Fibroblast of upper back skin (primary cell): ENCODE data around the gene ABHD15.
"Not testable (repeated sequence)": the region's sequence is repeated elsewhere in the genome, so short reads cannot be mapped to it uniquely, and the experiment has no call there.

Experiments
- DNase-seq: peaks from one replicate; pipeline ENCODE4 v3.0.0-alpha.2; 2013

Gene ABHD15

GRCh38 chr17:29567554-29568330 lies 905 bp upstream of the ABHD15 start:
- DNase-seq, result no peak

DNA sequence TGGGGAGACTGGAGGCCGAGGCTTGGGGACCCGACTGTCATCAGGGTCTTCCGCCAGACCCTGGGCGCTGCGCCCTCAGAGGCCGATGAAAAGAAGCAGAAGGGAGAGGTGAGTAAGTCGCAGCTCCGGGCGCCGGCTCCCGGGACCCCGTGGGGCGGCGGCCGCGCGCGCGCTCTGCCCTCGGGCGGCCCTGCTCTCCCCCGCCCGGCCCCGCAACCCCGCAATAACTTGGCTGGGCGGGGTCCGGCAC lies 392 bp upstream of the ABHD15 start:
- no peak for DNase-seq

- no peak for DNase-seq
Observed at GRCh38 chr17:29565643-29566472, 979 bp downstream of the ABHD15 start.

GRCh38 chr17:29563816-29564215 lies 3.0 kb downstream of the ABHD15 start:
- DNase-seq, result no peak

DNA sequence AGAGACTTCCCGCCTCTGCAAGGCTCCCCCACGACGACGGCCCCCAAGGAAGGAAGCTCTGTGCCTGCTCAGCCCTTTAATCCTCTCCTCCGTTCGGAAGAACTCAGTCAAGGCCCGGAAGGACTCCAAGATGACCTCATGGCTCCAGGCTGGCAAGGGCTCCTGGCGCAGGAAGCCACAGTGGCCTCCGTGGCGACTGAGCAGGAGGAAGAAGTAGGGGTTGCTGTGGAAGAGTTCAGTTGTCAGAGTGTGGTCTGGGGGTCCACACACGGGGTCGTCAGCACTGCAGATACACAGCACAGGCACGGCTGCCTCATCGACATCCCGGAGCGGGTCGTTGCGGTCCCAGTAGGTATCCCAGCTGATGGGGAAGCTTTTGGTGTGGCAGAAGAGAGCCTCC lies 4.2 kb downstream of the ABHD15 start:
- DNase-seq, result no peak

DNA sequence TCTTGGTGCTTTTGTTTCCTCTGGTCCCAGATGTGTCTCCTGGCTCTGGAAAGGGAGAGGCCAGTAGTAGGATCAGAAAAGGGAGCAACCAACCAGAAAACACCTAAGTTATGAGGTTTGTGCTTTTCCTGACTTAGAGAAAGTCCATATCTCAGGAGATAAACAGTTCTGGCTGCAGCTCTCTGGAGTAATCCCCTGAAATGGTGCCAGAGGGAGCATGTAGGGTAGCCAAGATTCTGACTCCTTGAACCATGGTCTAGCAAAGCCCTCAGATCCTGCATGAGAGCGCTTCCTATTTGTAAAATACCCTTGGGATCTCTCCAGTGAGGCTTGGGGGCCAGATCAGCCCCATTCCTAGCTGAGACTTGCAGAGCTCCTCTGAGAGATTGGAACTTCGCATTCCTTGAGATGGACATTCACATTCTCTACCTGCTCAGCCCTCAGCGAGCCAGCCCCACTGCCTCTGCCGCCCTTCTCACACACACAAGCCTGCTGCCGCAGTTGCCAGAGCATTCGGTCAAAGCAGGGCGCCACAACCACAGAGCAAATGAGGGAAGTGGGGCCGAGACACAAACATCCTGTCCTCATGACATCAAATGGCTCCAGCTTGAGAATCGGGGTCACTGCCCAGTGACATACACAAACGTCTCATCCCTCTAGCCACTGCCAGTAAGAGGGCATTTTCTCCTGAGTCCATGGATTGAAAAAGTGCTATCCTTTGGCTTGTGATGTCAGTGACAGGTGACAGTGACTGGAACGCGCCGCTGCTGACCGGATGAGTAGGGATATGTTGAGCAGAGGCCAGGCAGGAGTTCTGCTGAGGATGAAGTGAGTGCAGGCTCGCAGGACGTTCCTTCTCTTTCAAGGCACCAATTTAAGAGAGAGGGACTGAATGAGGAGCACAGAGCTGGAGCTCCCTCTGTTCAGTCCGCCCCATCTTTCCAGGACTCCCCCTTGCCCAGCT lies 5.0 kb downstream of the ABHD15 start:
- no peak for DNase-seq

DNA sequence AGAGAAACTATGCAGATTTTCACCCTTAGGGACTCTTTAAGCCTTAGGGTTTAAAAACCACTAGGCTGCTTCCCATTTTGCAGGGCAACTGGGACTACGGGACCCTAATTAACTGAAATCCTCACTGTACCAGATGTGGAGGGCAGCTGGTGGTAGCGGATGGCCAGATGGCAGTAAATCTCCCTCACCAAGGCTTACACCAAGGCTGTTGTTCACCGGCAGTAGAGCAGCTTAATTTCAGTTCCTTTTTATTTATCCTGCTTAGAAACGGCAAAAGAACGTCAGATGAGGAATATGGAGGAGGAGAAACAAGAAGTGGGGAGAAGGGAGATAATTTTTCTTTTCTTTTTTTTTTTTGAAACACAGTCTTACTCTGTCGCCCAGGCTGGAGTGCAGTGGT lies 6.5 kb downstream of the ABHD15 start:
- DNase-seq, result no peak

- DNase-seq, result no peak
Observed at GRCh38 chr17:29559640-29560039, 7.2 kb downstream of the ABHD15 start.

GRCh38 chr17:29558139-29558538 lies 8.7 kb downstream of the ABHD15 start:
- not testable (repeated sequence) for DNase-seq

- DNase-seq, result no peak
Observed at GRCh38 chr17:29557739-29558116, 9.1 kb downstream of the ABHD15 start.

DNA sequence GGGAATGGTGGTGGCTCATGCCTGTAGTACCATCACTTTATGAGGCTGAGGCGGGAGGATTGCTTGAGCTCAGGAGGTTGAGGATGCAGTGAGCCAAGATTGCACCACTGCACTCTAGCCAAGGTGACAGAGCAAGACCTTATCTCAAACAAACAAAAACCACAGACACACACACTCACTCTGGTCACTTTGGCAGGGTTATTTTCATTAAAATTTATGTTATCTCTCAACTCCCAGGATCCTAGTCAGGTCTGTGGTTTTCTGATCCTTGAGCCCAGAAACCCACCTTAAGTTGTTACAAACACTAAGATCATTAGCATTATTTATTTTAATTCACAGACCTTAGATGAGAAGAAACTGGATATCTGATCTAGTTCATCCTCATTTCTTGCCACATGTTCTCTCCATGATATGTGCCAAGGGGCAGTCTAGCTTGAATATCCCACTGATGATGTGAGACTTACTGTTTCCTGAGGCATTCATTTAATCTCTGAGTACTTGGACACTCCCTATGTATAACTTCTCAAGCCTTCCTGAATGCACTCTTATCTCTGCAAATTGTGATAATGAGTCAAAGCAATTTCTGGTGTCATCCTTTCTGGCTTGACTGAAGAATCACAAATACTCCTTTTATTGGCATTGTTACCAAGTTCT lies 9.6 kb downstream of the ABHD15 start:
- DNase-seq, result no peak

- no peak for DNase-seq
Observed at GRCh38 chr17:29555840-29556239, 11.0 kb downstream of the ABHD15 start.

DNA sequence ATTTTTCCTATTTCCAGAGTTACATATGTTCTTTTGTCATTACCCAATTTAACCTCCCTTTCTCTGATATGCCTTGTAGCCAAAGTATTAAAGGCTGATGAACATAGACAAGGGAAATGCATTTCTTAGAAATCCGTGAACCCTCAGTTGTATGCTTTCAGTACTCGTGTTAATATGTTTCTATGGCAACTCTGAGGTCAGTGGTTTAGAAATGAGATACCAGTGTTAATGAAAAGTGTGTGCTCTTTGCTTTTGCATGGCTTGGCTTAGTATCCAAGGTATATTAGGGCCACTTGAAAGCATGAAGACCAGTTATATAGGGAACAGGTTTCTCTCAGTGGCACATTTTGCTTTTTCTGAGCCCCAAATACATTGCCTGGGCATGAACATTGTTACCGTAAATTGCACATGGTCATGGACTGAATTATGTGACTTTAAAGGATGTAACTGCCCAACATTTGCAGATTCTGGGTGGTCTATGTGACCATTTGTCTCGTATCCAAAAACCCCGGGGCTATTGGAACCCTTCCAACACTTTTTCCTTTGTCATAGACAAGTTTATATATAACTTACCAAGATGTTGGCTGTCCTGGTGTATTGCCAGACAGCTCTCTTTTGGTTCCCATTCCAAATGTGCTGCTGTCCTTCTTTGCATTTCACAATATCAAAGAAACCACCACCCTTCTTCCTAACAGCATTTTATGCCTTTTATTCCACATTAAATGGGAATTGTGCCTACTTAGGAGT lies 17.5 kb downstream of the ABHD15 start:
- DNase-seq, result no peak

DNA sequence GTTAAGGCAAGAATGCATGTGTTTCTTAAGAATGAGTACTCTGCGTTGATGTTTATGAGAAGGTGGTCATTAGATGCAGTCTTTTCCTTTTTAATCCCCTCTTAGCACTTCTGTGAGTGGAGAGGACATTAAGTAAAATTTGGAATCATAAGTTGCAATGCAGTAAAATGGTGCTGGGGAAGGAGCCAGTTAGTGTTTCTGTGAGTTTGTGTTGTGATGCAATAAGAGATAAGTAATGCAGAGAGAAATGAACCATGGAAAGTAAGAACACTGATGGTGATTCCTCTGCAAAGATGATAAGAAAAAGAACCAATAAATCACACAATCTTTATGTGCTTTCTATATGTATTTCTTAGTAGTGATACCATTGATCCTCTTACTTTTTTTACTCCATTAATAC lies 20.0 kb downstream of the ABHD15 start:
- DNase-seq, result no peak

- DNase-seq, result no peak
Observed at GRCh38 chr17:29546085-29546484, 20.8 kb downstream of the ABHD15 start.

DNA sequence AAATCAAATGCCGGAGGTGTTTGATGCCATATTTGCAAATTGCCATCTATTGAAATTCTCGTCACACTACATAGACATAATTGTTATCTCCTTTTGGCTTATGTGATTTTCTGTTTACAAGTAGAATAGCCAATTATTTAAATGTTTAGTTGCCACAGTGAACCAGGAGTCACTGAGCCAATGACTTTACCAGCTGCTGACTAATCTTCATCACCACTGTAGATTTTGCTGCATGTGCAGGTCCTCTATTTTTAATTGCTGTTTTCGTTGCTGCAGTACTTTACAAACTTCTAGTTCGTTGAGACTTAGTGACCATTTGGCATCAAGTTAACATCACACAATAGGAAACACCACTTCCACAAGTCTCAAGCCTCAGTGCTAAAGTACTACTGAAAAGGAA lies 22.8 kb downstream of the ABHD15 start:
- DNase-seq, result no peak

- no peak for DNase-seq
Observed at GRCh38 chr17:29533976-29534375, 32.9 kb downstream of the ABHD15 start.

DNA sequence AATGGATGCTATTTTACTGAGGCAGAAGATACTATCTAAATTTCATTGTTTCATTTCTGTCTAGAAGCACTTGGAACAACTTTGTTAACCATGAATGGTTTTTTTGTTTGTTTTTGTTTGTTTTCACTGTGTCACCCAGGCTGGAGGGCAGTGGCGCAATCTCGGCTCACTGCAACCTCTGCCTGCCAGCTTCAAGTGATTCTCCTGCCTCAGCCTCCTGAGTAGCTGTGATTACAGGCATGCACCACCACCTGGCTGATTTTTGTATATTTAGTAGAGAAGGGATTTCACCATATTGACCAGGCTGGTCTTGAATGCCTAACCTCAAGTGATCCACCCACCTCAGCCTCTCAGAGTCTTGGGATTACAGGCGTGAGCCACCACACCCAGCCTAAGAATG lies 40.5 kb downstream of the ABHD15 start:
- DNase-seq, result no peak

GRCh38 chr17:29524692-29525091 lies 42.1 kb downstream of the ABHD15 start:
- peak; percentile 3 for DNase-seq

- no peak for DNase-seq
Observed at GRCh38 chr17:29518359-29518758, 48.5 kb downstream of the ABHD15 start.

DNA sequence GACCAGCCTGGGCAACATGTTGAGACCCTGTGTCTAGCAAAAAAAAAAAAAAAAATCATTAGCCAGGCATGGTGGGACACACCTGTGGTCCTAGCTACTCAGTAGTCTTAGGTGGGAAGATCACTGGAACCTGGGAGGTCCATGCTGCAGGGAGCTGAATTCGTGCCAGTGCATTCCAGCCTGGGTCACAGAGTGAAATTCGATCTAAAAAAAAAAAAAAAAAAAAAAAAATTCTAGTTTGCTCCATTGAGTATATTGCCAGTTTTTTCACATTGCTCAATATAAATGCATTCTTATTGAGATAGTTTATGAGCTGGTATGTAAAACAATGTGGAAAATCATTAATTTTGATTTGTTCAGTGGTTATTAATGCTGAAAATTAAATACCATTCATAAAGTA lies 52.0 kb downstream of the ABHD15 start:
- peak; percentile 55 for DNase-seq

DNA sequence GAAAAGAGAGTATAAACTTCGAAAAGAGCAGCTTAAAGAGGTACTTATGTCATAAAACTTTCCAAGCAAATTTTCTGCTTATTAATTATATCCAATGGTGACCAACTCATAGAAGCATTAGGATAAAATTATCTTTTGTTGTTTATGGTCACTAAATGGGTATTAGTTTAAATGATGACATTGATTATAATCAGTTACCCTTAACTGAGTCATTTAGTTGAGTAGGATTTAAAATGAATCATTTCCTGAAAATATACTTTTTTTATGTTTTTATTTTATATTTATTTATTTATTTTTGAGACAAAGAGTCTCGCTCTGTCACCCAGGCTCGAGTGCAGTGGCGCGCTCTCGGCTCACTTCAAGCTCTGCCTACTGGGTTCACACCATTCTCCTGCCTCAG lies 55.9 kb downstream of the ABHD15 start:
- DNase-seq, result no peak
